OCI-LY1 (cell line): Measurements from ENCODE around the gene ASTL.

Experiments used
- EZH2 ChIP-seq: fragments of 200-600 bp; sonication (generic), shearing (Covaris generic); IDR thresholded peaks from 2 replicates; pipeline ENCODE4 v1.8.0; 2017; ENCODE audit warnings: borderline replicate concordance, mixed run types, mild to moderate bottlenecking, antibody characterized with exemption, low read length, moderate library complexity, mixed read lengths
- TF ChIP-seq, protein P1 (sequence below): fragments of 200-600 bp; sonication (generic), shearing (Covaris generic); IDR thresholded peaks from 2 replicates; pipeline ENCODE4 v1.5.1; 2017; ENCODE audit warnings: mild to moderate bottlenecking, antibody characterized with exemption, low read length, moderate library complexity, mixed read lengths

DNA sequence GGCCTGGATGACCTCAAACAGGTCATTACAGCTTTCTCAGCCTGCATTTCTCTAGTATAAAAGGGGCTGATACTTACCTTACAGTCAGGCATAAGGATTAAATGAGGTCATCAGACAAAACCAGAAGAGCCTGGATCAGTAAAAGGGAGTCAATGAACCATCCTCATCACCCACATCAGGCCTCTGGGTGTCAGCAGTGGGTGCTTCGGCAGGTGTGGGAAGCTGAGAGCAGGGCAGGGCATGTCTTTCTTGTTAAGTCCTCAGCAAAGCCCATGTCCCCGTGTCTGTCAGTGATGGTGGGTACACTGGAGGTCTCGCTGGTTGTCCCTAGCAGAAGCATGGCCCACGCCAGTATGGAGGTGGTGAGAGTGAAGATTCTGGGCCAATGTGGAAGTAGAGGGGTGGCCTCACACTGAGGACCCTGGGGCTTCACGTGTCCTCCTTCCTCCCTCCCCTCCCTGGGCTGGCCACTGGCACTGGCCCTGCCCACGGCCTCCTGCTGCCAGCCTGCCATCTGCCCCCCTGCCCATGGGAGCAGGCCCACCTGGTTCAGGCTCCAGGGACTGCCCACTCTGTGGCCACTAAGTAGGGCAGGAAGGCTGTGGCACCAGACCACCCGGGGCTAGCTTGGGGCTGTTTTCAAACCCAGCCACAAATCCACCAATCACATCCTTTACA is 26.3 kb downstream of the ASTL start:
- TF ChIP-seq, protein P1, sequence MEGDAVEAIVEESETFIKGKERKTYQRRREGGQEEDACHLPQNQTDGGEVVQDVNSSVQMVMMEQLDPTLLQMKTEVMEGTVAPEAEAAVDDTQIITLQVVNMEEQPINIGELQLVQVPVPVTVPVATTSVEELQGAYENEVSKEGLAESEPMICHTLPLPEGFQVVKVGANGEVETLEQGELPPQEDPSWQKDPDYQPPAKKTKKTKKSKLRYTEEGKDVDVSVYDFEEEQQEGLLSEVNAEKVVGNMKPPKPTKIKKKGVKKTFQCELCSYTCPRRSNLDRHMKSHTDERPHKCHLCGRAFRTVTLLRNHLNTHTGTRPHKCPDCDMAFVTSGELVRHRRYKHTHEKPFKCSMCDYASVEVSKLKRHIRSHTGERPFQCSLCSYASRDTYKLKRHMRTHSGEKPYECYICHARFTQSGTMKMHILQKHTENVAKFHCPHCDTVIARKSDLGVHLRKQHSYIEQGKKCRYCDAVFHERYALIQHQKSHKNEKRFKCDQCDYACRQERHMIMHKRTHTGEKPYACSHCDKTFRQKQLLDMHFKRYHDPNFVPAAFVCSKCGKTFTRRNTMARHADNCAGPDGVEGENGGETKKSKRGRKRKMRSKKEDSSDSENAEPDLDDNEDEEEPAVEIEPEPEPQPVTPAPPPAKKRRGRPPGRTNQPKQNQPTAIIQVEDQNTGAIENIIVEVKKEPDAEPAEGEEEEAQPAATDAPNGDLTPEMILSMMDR = no peak
- TF ChIP-seq EZH2 = no peak
